Endothelial cell (in vitro differentiated cells): Measurements from ENCODE around the gene CYB5D1. TPM values are rescaled to one million over a fixed set of nuclear protein-coding genes. Genes with fewer than 3 reads are reported as not detected.
A peak's percentile ranks its signal among the peaks of the same experiment; 100 is the strongest.

ENCODE experiments used
- DNase-seq: peaks from one replicate; pipeline ENCODE4 v3.0.0; 2021; ENCODE audit warnings: low spot score
- H3K27ac Mint-ChIP-seq: one replicate; pipeline ENCODE4 v1.8.0; 2021; ENCODE audit warnings: mixed read lengths, inconsistent platforms; ENCODE audit not compliant: unreplicated experiment
- H3K27me3 Mint-ChIP-seq: one replicate; pipeline ENCODE4 v1.8.0; 2021; ENCODE audit warnings: mild to moderate bottlenecking, moderate library complexity, mixed read lengths, inconsistent platforms; ENCODE audit not compliant: unreplicated experiment
- H3K36me3 Mint-ChIP-seq: one replicate; pipeline ENCODE4 v1.8.0; 2021; ENCODE audit warnings: mild to moderate bottlenecking, low read depth, mixed read lengths, inconsistent platforms; ENCODE audit not compliant: unreplicated experiment
- H3K4me1 Mint-ChIP-seq: one replicate; pipeline ENCODE4 v1.8.0; 2021; ENCODE audit warnings: mild to moderate bottlenecking, mixed read lengths, inconsistent platforms; ENCODE audit not compliant: unreplicated experiment
- H3K4me3 Mint-ChIP-seq: one replicate; pipeline ENCODE4 v1.8.0; 2021; ENCODE audit warnings: mild to moderate bottlenecking, mixed read lengths, inconsistent platforms; ENCODE audit not compliant: unreplicated experiment
- H3K9me3 Mint-ChIP-seq: one replicate; pipeline ENCODE4 v1.8.0; 2021; ENCODE audit warnings: mixed read lengths, inconsistent platforms; ENCODE audit not compliant: unreplicated experiment
- CTCF ChIP-seq: fragments of 200-600 bp; sonication (generic); IDR thresholded peaks from one replicate; pipeline ENCODE4 v1.5.0; 2021; ENCODE audit warnings: antibody characterized with exemption; ENCODE audit not compliant: unreplicated experiment
- total RNA-seq: library from RNA; stranded (reverse); fragmentation: NEBNext Ultra II Directional; extraction: Animal tissue kit (Norgen Biotek cat#: 25700); gene quantifications from one replicate; pipeline ENCODE4 v1.2.1, GENCODE V29; 2021; ENCODE audit not compliant: unreplicated experiment

The CYB5D1 gene
- total RNA-seq, 1 donor from 2014 or later: 6.4 TPM

GRCh38 chr17:7867881-7868329 is 10.1 kb downstream of the CYB5D1 start:
- peaks cover 16% of the 10 kb centered on the region for H3K36me3 Mint-ChIP-seq
- no peak for TF ChIP-seq CTCF
- DNase-seq: no peak
- peaks cover 3% of the 10 kb centered on the region for H3K27me3 Mint-ChIP-seq
- H3K9me3 Mint-ChIP-seq: no peaks in the 10 kb centered on the region
- peaks cover 18% of the 10 kb centered on the region for H3K4me1 Mint-ChIP-seq
- peak overlapping the region; percentile 68 for H3K4me3 Mint-ChIP-seq
- no peak overlapping the region for H3K27ac Mint-ChIP-seq

GRCh38 chr17:7873051-7873450 is 15.2 kb downstream of the CYB5D1 start:
- H3K27me3 Mint-ChIP-seq: peaks cover 3% of the 10 kb centered on the region
- H3K4me1 Mint-ChIP-seq: peaks cover 7% of the 10 kb centered on the region
- H3K9me3 Mint-ChIP-seq: no peaks in the 10 kb centered on the region
- H3K4me3 Mint-ChIP-seq: no peak overlapping the region
- DNase-seq: no peak
- TF ChIP-seq CTCF: no peak
- H3K27ac Mint-ChIP-seq: no peak overlapping the region
- peaks cover 16% of the 10 kb centered on the region for H3K36me3 Mint-ChIP-seq

- H3K27ac Mint-ChIP-seq: no peak overlapping the region
- no peak for TF ChIP-seq CTCF
Measured at GRCh38 chr17:7875804-7876370, 18.1 kb downstream of the CYB5D1 start.

GRCh38 chr17:7878234-7878633 is 20.4 kb downstream of the CYB5D1 start:
- H3K27me3 Mint-ChIP-seq: peaks cover 3% of the 10 kb centered on the region
- H3K36me3 Mint-ChIP-seq: peaks cover 12% of the 10 kb centered on the region
- no peak for TF ChIP-seq CTCF
- no peak overlapping the region for H3K27ac Mint-ChIP-seq
- no peaks in the 10 kb centered on the region for H3K9me3 Mint-ChIP-seq
- no peaks in the 10 kb centered on the region for H3K4me1 Mint-ChIP-seq
- no peak for DNase-seq
- H3K4me3 Mint-ChIP-seq: no peak overlapping the region

More at GRCh38 chr17:7875804-7876370, 18.1 kb downstream of the CYB5D1 start:
- Mint-ChIP-seq H3K4me3 (no peak overlapping the region), H3K4me1 (no peaks in the 10 kb centered on the region), H3K9me3 (no peaks in the 10 kb centered on the region), H3K27me3 (peaks cover 3% of the 10 kb centered on the region), H3K36me3 (peaks cover 14% of the 10 kb centered on the region)
- DNase-seq: no peak

GRCh38 chr17:7880076-7880868 is 22.5 kb downstream of the CYB5D1 start:
- Mint-ChIP-seq H3K4me3 (no peak overlapping the region), H3K9me3 (no peaks in the 10 kb centered on the region), H3K4me1 (peaks cover 3% of the 10 kb centered on the region), H3K27me3 (no peaks in the 10 kb centered on the region), H3K27ac (no peak overlapping the region), H3K36me3 (no peaks in the 10 kb centered on the region)
- no peak for TF ChIP-seq CTCF
- DNase-seq: no peak
